Neural progenitor cell (in vitro differentiated cells): ENCODE results near the gene SYNCRIP. TPM values are rescaled to one million over a fixed set of nuclear protein-coding genes. Genes with fewer than 3 reads are reported as not detected.

Experiments
- DNase-seq: peaks from one replicate; pipeline ENCODE4 v3.0.0-alpha.2; 2016; ENCODE audit warnings: low spot score
- H2AFZ ChIP-seq: fragments of 200-600 bp; sonication (generic); replicated peaks from 2 replicates; pipeline ENCODE4 v1.6.1; 2016; ENCODE audit warnings: antibody characterized with exemption
- H3F3A ChIP-seq: fragments of 200-600 bp; sonication (generic); 2 replicates; pipeline ENCODE4 v1.6.1; 2016; ENCODE audit warnings: antibody characterized with exemption, low read depth
- H3K27ac ChIP-seq: fragments of 200-600 bp; sonication (generic); 2 replicates; pipeline ENCODE4 v1.5.1; 2016; ENCODE audit warnings: mild to moderate bottlenecking
- H3K27me3 ChIP-seq: fragments of 200-600 bp; sonication (generic); 2 replicates; pipeline ENCODE4 v1.6.1; 2016; ENCODE audit warnings: mild to moderate bottlenecking, moderate library complexity
- H3K36me3 ChIP-seq: fragments of 200-600 bp; sonication (generic); 2 replicates; pipeline ENCODE4 v1.5.1; 2016
- H3K4me1 ChIP-seq: fragments of 200-600 bp; sonication (generic); 2 replicates; pipeline ENCODE4 v1.6.1; 2016; ENCODE audit warnings: mixed run types
- H3K4me2 ChIP-seq: fragments of 200-600 bp; sonication (generic); 2 replicates; pipeline ENCODE4 v1.6.1; 2016
- H3K4me3 ChIP-seq: fragments of 200-600 bp; sonication (generic); 2 replicates; pipeline ENCODE4 v1.5.1; 2016
- H3K79me2 ChIP-seq: fragments of 200-600 bp; sonication (generic); 2 replicates; pipeline ENCODE4 v1.6.1; 2016; ENCODE audit warnings: low read depth
- H3K9ac ChIP-seq: fragments of 200-600 bp; sonication (generic); 2 replicates; pipeline ENCODE4 v1.6.1; 2016
- H3K9me3 ChIP-seq: fragments of 200-600 bp; sonication (generic); 2 replicates; pipeline ENCODE4 v1.5.1; 2016; ENCODE audit warnings: low read depth
- H4K20me1 ChIP-seq: fragments of 200-600 bp; sonication (generic); 2 replicates; pipeline ENCODE4 v1.6.1; 2016; ENCODE audit warnings: low read depth
- H3K27ac Mint-ChIP-seq: 3 replicates; pipeline ENCODE4 v1.8.0; 2021; ENCODE audit warnings: mixed read lengths
- H3K27me3 Mint-ChIP-seq: 2 replicates; pipeline ENCODE4 v1.8.0; 2022; ENCODE audit warnings: low read depth, mild to moderate bottlenecking, inconsistent platforms, moderate library complexity, mixed read lengths; ENCODE audit not compliant: insufficient read depth
- H3K36me3 Mint-ChIP-seq: 3 replicates; pipeline ENCODE4 v1.8.0; 2021; ENCODE audit warnings: mixed read lengths
- H3K4me1 Mint-ChIP-seq: 3 replicates; pipeline ENCODE4 v1.8.0; 2021; ENCODE audit warnings: mixed read lengths
- H3K4me3 Mint-ChIP-seq: 3 replicates; pipeline ENCODE4 v1.8.0; 2021; ENCODE audit warnings: mild to moderate bottlenecking, moderate library complexity, mixed read lengths
- H3K9me3 Mint-ChIP-seq: 3 replicates; pipeline ENCODE4 v1.8.0; 2020; ENCODE audit warnings: mixed read lengths
- EZH2 ChIP-seq: fragments of 200-600 bp; sonication (generic); IDR thresholded peaks from 2 replicates; pipeline ENCODE4 v1.6.1; 2017; ENCODE audit warnings: antibody characterized with exemption, mild to moderate bottlenecking, moderate library complexity
- EZH2phosphoT487 ChIP-seq: fragments of 200-600 bp; sonication (generic); IDR thresholded peaks from 2 replicates; pipeline ENCODE4 v1.6.1; 2017; ENCODE audit warnings: antibody characterized with exemption
- total RNA-seq: library from RNA; depleted of rRNA; stranded (reverse); fragments of >200 nt; gene quantifications from 2 replicates; pipeline ENCODE4 v1.2.3, GENCODE V29; 2015; ENCODE audit warnings: low replicate concordance
- TF ChIP-seq, protein P1 (sequence below): fragments of 200-600 bp; sonication (generic); IDR thresholded peaks from 2 replicates; pipeline ENCODE4 v1.5.1; 2017; ENCODE audit warnings: antibody characterized with exemption, mild to moderate bottlenecking

The SYNCRIP gene
- total RNA-seq, 1 donor from 2014 or later, result 150 TPM

GRCh38 chr6:85641897-85642773, 551 bp downstream of the SYNCRIP start:
- H3K4me1 ChIP-seq, result peaks cover 25% of the 10 kb centered on the region
- peak overlapping the region; percentile 98 for H3K27ac ChIP-seq
- DNase-seq, result peak; percentile 57
- no peaks in the 10 kb centered on the region for H3K27me3 ChIP-seq
- peaks cover 7% of the 10 kb centered on the region for H3K27me3 Mint-ChIP-seq
- H3K4me1 Mint-ChIP-seq, result peaks cover 35% of the 10 kb centered on the region
- H4K20me1 ChIP-seq, result peaks cover 54% of the 10 kb centered on the region
- H3K9ac ChIP-seq, result peak overlapping the region; percentile 96
- H3K4me2 ChIP-seq, result peak overlapping the region; percentile 90
- peaks cover 25% of the 10 kb centered on the region for H3F3A ChIP-seq
- H2AFZ ChIP-seq, result no peak overlapping the region
- peak overlapping the region; percentile 86 for H3K4me3 ChIP-seq
- peak overlapping the region; percentile 97 for H3K27ac Mint-ChIP-seq
- peaks cover 34% of the 10 kb centered on the region for H3K36me3 Mint-ChIP-seq
- H3K36me3 ChIP-seq, result peaks cover 30% of the 10 kb centered on the region
- TF ChIP-seq EZH2phosphoT487, result no peak
- TF ChIP-seq, protein P1, sequence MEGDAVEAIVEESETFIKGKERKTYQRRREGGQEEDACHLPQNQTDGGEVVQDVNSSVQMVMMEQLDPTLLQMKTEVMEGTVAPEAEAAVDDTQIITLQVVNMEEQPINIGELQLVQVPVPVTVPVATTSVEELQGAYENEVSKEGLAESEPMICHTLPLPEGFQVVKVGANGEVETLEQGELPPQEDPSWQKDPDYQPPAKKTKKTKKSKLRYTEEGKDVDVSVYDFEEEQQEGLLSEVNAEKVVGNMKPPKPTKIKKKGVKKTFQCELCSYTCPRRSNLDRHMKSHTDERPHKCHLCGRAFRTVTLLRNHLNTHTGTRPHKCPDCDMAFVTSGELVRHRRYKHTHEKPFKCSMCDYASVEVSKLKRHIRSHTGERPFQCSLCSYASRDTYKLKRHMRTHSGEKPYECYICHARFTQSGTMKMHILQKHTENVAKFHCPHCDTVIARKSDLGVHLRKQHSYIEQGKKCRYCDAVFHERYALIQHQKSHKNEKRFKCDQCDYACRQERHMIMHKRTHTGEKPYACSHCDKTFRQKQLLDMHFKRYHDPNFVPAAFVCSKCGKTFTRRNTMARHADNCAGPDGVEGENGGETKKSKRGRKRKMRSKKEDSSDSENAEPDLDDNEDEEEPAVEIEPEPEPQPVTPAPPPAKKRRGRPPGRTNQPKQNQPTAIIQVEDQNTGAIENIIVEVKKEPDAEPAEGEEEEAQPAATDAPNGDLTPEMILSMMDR, result no peak
- TF ChIP-seq EZH2, result no peak
- no peaks in the 10 kb centered on the region for H3K9me3 ChIP-seq
- H3K79me2 ChIP-seq, result peaks cover 59% of the 10 kb centered on the region
- H3K4me3 Mint-ChIP-seq, result peak overlapping the region; percentile 96
- H3K9me3 Mint-ChIP-seq, result peaks cover 8% of the 10 kb centered on the region

DNA sequence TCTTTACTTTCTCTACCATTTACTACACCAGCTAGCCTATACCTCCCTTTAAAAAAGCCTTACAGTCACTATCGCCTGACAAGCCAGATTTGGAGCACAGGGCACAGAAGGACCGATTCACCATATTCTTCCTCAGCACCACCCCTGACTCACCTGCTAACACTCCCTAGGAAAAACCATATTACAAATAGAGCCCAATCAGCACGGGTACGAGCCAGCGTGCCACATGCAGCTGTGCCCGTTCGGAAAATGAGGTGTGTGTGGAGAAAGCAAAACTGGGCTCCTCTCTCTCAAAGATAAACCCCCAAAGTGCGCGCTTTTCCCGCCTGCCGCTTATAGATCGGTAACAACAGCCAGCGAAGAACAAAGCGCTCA, 1.2 kb downstream of the SYNCRIP start:
- Histone ChIP-seq H3K4me2 (peak overlapping the region; percentile 90), H3K9ac (peak overlapping the region; percentile 96), H3K4me1 (peaks cover 26% of the 10 kb centered on the region), H4K20me1 (peaks cover 60% of the 10 kb centered on the region), H3K27ac (no peak overlapping the region), H3K79me2 (peaks cover 65% of the 10 kb centered on the region), H3K27me3 (no peaks in the 10 kb centered on the region), H3F3A (peaks cover 25% of the 10 kb centered on the region), H3K9me3 (no peaks in the 10 kb centered on the region), H2AFZ (no peak overlapping the region), H3K4me3 (peak overlapping the region; percentile 86), H3K36me3 (peaks cover 36% of the 10 kb centered on the region)
- Mint-ChIP-seq H3K9me3 (peaks cover 5% of the 10 kb centered on the region), H3K4me3 (peak overlapping the region; percentile 96), H3K4me1 (peaks cover 35% of the 10 kb centered on the region), H3K27me3 (peaks cover 7% of the 10 kb centered on the region), H3K36me3 (peaks cover 38% of the 10 kb centered on the region), H3K27ac (peak overlapping the region; percentile 89)
- TF ChIP-seq EZH2phosphoT487 (no peak), EZH2 (no peak)
- TF ChIP-seq, protein P1, result no peak
- DNase-seq, result no peak

- Mint-ChIP-seq H3K27me3 (peaks cover 7% of the 10 kb centered on the region), H3K36me3 (peaks cover 41% of the 10 kb centered on the region), H3K4me1 (peaks cover 35% of the 10 kb centered on the region), H3K27ac (no peak overlapping the region), H3K4me3 (peak overlapping the region; percentile 96), H3K9me3 (peaks cover 4% of the 10 kb centered on the region)
- Histone ChIP-seq H3K79me2 (peaks cover 72% of the 10 kb centered on the region), H2AFZ (no peak overlapping the region), H3K9me3 (no peaks in the 10 kb centered on the region), H3K36me3 (peaks cover 42% of the 10 kb centered on the region), H3K9ac (peak overlapping the region; percentile 96), H3K4me1 (peaks cover 26% of the 10 kb centered on the region), H3K4me2 (peak overlapping the region; percentile 90), H3F3A (peaks cover 25% of the 10 kb centered on the region), H3K4me3 (peak overlapping the region; percentile 86), H4K20me1 (peaks cover 67% of the 10 kb centered on the region), H3K27me3 (no peaks in the 10 kb centered on the region), H3K27ac (no peak overlapping the region)
- DNase-seq, result no peak
- TF ChIP-seq, protein P1, result no peak
- no peak for TF ChIP-seq EZH2
- no peak for TF ChIP-seq EZH2phosphoT487
These were observed 1.9 kb downstream of the SYNCRIP start for GRCh38 chr6:85640821-85641220.
